DOHH2 (cell line): ENCODE results near the gene SLC6A6.

Experiments
- CTCF ChIP-seq: fragments of 200-600 bp; sonication (generic); IDR thresholded peaks from one replicate; pipeline ENCODE4 v1.5.1; 2014; ENCODE audit warnings: antibody characterized with exemption, mild to moderate bottlenecking, low read depth, low read length; ENCODE audit not compliant: poor library complexity, severe bottlenecking
- EZH2phosphoT487 ChIP-seq: fragments of 200-600 bp; sonication (generic); IDR thresholded peaks from 2 replicates; pipeline ENCODE4 v1.6.1; 2017; ENCODE audit warnings: borderline replicate concordance, mild to moderate bottlenecking, antibody characterized with exemption, low read length, moderate library complexity, mixed read lengths

GRCh38 chr3:14402304-14402811 is at the start of gene SLC6A6:
- peak; percentile 62 for TF ChIP-seq CTCF
- no peak for TF ChIP-seq EZH2phosphoT487
